HepG2 (cell line): ENCODE results near the gene AMZ1. TPM values are rescaled to one million over a fixed set of nuclear protein-coding genes. Genes with fewer than 3 reads are reported as not detected.

Source experiments
- ATAC-seq: fragments of 200-7000 bp; cut with Tn5 transposase; 3 replicates; pipeline ENCODE4 v1.9.1; 2020; ENCODE audit warnings: mild to moderate bottlenecking, moderate library complexity
- BruUV-seq: library from RNA; stranded (reverse); fragments of 400-500 nt; replicated peaks from 2 replicates; lab custom pipeline; 2021; lab: Mats Ljungman, UMichigan
- CTCF ChIA-PET: fragments of 300-600 bp; formaldehyde crosslinking; extraction: SDS; loops from one replicate; lab custom pipeline; 2021; ENCODE audit warnings: low total read pairs, inconsistent platforms, low intra/inter-chr PET ratio; lab: Yijun Ruan, JAX
- POLR2A ChIA-PET: fragments of 350-600 bp; sonication (Branson Sonifier 250); formaldehyde crosslinking; loops from one replicate; lab custom pipeline; 2020; ENCODE audit warnings: antibody characterized with exemption, inconsistent platforms; lab: Yijun Ruan, JAX
- DNase-seq: peaks from one replicate; pipeline ENCODE4 v3.0.0-alpha.2; 2015; ENCODE audit warnings: low spot score
- FAIRE-seq: peaks from 3 replicates; lab custom pipeline; 2011; peaks lifted over from hg19 to GRCh38; lab: Jason Lieb, UNC
- H2AFZ ChIP-seq: one replicate; pipeline ENCODE4 v1.6.1; 2011; ENCODE audit warnings: low read length, inconsistent platforms
- H3K27ac ChIP-seq: fragments of 300-600 bp; 3 replicates; pipeline ENCODE4 v1.8.0; 2011; ENCODE audit warnings: mixed run types, mild to moderate bottlenecking, mixed read lengths, low read length, inconsistent platforms; ENCODE audit not compliant: insufficient read depth; ENCODE audit errors: extremely low read length
- H3K27me3 ChIP-seq, 2 experiments: fragments of 200-600 bp in 1 of 2; 2 replicates in 1 of 2; 3 replicates in 1 of 2; pipeline versions ENCODE4 v1.6.0 to v1.8.0; 2011; ENCODE audit warnings: low read length in 2 of 2, mild to moderate bottlenecking in 2 of 2, moderate library complexity in 2 of 2, inconsistent platforms in 1 of 2; ENCODE audit not compliant: insufficient read depth in 2 of 2, control insufficient read depth in 1 of 2
- H3K36me3 ChIP-seq, 2 experiments: fragments of 200-600 bp in 1 of 2; replicated peaks in 1 of 2; 2 replicates in 1 of 2; 3 replicates in 1 of 2; pipeline versions ENCODE4 v1.5.1 to v1.8.0; 2011; ENCODE audit warnings: low read length in 2 of 2, inconsistent platforms in 1 of 2; ENCODE audit not compliant: insufficient read depth in 2 of 2, control insufficient read depth in 1 of 2
- H3K4me1 ChIP-seq: 2 replicates; pipeline ENCODE4 v1.5.1; 2012; ENCODE audit warnings: low read length, inconsistent platforms; ENCODE audit not compliant: insufficient read depth
- H3K4me2 ChIP-seq: 2 replicates; pipeline ENCODE4 v1.6.0; 2011; ENCODE audit warnings: low read depth, low read length, inconsistent platforms
- H3K4me3 ChIP-seq, 3 experiments: fragments of 200-600 bp in 1 of 3; sonication (generic), shearing (Covaris generic) in 1 of 3; replicated peaks in 1 of 3; 2 replicates each; pipeline ENCODE4 v1.5.1; 2011 to 2016; ENCODE audit warnings: low read length in 3 of 3, inconsistent platforms in 2 of 3, low read depth in 2 of 3, mild to moderate bottlenecking in 2 of 3, control low read depth in 1 of 3, mixed read lengths in 1 of 3; ENCODE audit not compliant: insufficient read depth in 1 of 3
- H3K79me2 ChIP-seq: one replicate; pipeline ENCODE4 v1.6.1; 2011; ENCODE audit warnings: low read length, inconsistent platforms; ENCODE audit not compliant: insufficient read depth
- H3K9ac ChIP-seq: 2 replicates; pipeline ENCODE4 v1.6.0; 2011; ENCODE audit warnings: mild to moderate bottlenecking, low read depth, low read length, inconsistent platforms; ENCODE audit not compliant: insufficient read depth
- H3K9me3 ChIP-seq: 2 replicates; pipeline ENCODE4 v1.5.1; 2012; ENCODE audit warnings: mild to moderate bottlenecking, low read length
- H4K20me1 ChIP-seq: 2 replicates; pipeline ENCODE4 v1.6.0; 2011; ENCODE audit warnings: inconsistent platforms, mild to moderate bottlenecking, low read length, moderate library complexity; ENCODE audit not compliant: insufficient read depth
- JARID2 ChIP-seq: sonication (generic); formaldehyde crosslinking; IDR thresholded peaks from 2 replicates; pipeline ENCODE4 v1.8.1; 2023; ENCODE audit warnings: missing genetic modification reagents, inconsistent platforms; ENCODE audit not compliant: insufficient replicate concordance
- ZFP1 ChIP-seq: IDR thresholded peaks from 2 replicates; pipeline ENCODE4 v1.6.1; 2016
- ZNF232 ChIP-seq: sonication (generic); formaldehyde crosslinking; IDR thresholded peaks from 2 replicates; pipeline ENCODE4 v1.4.0; 2020; ENCODE audit warnings: missing genetic modification reagents, borderline replicate concordance
- WGBS: methylation state at CpG from one replicate; pipeline ENCODE4 v1.1.6; 2017; ENCODE audit warnings: low lambda C conversion rate; 5-methylcytosine and 5-hydroxymethylcytosine counted together
- in situ Hi-C: cut with HindIII; loops from 2 replicates; pipeline ENCODE4 v1.10.0; 2017; ENCODE audit warnings: low pct_unique_long_range_greater_than_20kb; ENCODE audit not compliant: extremely low pct_ligation_motif_present
- intact Hi-C: fragments of 100-400 bp; cut with micrococcal nuclease; formaldehyde crosslinking; loops from one replicate; pipeline ENCODE4 v1.10.0; 2022; ENCODE audit not compliant: unreplicated experiment
- polyA plus RNA-seq, 8 experiments: library from polyadenylated mRNA; depleted of rRNA in 3 of 8; stranded (reverse) in 7 of 8; unstranded in 1 of 8; fragments of >200 nt; fragmentation: Illumina TruSeq in 4 of 8; extraction: Trizol in 4 of 8; gene quantifications; 2 replicates each; pipeline versions ENCODE4 v1.2.1 to v1.2.3, GENCODE V29; 2011 to 2016; ENCODE audit warnings: low read depth in 4 of 8, missing spikeins in 1 of 8, mixed read lengths in 1 of 8; ENCODE audit not compliant: insufficient read depth in 1 of 8
- total RNA-seq, 5 experiments: library from RNA; depleted of rRNA; stranded (reverse); fragments of >200 nt; fragmentation: Illumina TruSeq; extraction: Trizol; gene quantifications; 2 replicates each; pipeline ENCODE4 v1.2.3, GENCODE V29; 2016; ENCODE audit warnings: low read depth in 1 of 5
- TF ChIP-seq, protein P1 (sequence below): sonication (generic); formaldehyde crosslinking; IDR thresholded peaks from 2 replicates; pipeline ENCODE4 v1.5.0; 2020; ENCODE audit warnings: mild to moderate bottlenecking, missing genetic modification reagents, borderline replicate concordance

AMZ1 gene
- total and polyA plus RNA-seq, 2 of the 13 experiments (the other 11 are each of a cell fraction or from before 2014, with no cell fraction given), result 0.03 TPM; not detected in 1

DNA sequence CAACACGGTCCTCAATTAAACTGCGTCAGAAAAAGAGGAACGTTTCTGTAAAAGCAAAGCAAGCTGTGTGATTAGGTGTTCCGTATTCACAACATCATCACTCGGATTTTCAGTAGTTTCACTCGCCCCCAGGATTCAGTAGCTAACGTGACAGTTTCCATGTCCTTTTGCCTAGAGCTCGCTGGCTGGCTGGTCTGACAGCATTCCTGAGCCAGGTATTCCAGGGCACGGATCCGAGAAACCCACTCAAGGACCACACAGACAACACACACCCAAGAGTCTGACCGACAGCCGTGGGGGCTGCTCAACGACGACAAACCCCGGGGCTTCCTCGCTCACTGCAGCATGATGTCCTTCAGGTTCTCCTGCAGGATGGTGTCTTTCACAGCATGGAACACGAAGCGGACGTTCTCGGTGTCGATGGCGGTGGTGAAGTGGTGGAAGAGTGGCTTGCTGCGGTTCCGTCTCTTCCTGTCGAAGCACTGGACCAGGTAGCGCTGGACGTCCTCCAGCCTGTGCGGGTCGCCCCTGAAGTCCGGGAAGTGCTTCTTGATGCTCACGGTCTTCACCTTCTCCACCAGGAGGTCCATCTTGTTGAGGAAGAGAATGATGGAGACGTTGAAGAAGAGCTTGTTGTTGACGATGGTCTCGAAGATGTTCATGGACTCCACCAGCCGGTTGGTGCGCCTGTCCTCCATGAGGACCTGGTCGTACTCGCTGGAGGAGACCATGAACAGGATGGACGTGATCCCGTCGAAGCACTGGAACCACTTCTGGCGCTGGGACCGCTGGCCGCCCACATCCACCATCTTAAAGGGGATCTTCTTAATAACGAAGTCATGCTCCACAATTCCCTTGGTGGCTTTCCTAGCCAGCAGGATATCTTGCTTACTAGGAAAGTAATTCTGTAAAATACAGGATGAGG, 43.1 kb downstream of the AMZ1 start (continued):
- TF ChIP-seq, protein P1, sequence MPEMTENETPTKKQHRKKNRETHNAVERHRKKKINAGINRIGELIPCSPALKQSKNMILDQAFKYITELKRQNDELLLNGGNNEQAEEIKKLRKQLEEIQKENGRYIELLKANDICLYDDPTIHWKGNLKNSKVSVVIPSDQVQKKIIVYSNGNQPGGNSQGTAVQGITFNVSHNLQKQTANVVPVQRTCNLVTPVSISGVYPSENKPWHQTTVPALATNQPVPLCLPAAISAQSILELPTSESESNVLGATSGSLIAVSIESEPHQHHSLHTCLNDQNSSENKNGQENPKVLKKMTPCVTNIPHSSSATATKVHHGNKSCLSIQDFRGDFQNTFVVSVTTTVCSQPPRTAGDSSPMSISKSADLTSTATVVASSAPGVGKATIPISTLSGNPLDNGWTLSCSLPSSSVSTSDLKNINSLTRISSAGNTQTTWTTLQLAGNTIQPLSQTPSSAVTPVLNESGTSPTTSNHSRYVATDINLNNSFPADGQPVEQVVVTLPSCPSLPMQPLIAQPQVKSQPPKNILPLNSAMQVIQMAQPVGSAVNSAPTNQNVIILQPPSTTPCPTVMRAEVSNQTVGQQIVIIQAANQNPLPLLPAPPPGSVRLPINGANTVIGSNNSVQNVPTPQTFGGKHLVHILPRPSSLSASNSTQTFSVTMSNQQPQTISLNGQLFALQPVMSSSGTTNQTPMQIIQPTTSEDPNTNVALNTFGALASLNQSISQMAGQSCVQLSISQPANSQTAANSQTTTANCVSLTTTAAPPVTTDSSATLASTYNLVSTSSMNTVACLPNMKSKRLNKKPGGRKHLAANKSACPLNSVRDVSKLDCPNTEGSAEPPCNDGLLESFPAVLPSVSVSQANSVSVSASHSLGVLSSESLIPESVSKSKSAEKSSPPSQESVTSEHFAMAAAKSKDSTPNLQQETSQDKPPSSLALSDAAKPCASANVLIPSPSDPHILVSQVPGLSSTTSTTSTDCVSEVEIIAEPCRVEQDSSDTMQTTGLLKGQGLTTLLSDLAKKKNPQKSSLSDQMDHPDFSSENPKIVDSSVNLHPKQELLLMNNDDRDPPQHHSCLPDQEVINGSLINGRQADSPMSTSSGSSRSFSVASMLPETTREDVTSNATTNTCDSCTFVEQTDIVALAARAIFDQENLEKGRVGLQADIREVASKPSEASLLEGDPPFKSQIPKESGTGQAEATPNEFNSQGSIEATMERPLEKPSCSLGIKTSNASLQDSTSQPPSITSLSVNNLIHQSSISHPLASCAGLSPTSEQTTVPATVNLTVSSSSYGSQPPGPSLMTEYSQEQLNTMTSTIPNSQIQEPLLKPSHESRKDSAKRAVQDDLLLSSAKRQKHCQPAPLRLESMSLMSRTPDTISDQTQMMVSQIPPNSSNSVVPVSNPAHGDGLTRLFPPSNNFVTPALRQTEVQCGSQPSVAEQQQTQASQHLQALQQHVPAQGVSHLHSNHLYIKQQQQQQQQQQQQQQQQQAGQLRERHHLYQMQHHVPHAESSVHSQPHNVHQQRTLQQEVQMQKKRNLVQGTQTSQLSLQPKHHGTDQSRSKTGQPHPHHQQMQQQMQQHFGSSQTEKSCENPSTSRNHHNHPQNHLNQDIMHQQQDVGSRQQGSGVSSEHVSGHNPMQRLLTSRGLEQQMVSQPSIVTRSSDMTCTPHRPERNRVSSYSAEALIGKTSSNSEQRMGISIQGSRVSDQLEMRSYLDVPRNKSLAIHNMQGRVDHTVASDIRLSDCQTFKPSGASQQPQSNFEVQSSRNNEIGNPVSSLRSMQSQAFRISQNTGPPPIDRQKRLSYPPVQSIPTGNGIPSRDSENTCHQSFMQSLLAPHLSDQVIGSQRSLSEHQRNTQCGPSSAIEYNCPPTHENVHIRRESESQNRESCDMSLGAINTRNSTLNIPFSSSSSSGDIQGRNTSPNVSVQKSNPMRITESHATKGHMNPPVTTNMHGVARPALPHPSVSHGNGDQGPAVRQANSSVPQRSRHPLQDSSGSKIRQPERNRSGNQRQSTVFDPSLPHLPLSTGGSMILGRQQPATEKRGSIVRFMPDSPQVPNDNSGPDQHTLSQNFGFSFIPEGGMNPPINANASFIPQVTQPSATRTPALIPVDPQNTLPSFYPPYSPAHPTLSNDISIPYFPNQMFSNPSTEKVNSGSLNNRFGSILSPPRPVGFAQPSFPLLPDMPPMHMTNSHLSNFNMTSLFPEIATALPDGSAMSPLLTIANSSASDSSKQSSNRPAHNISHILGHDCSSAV (CRISPR knock-in tag), result no peak

DNA sequence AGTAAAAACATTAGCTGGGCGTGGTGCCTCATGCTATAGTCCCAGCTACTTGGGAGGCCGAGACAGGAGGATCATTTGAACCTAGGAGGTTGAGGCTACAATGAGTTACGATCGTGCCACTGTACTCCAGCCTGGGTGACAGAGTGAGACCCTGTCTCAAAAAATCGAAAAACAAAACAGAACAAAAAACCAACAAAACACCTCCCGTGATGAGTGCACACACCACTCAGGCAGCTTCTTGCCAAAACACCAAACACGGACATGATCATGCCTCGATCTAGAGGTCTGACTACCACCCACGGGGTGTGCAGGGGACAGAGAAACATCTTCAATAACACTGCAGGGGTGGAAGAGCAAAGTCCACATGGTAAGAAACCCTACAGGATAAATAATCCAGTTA, 44.4 kb downstream of the AMZ1 start:
- Histone ChIP-seq H3K36me3 (peaks cover 15 to 47% of the 10 kb centered on the region in 2 experiments; a peak in 4 of 5 replicates), H3K4me1 (peaks cover 11% of the 10 kb centered on the region; the same call in 1 of the 2 replicates), H3K27ac (no peak overlapping the region), H2AFZ (no peak overlapping the region), H4K20me1 (peaks cover 4% of the 10 kb centered on the region; the same call in 1 of the 2 replicates), H3K9me3 (no peaks in the 10 kb centered on the region), H3K4me2 (no peak overlapping the region), H3K27me3 (no peaks in the 10 kb centered on the region), H3K4me3 (no peak overlapping the region), H3K9ac (no peak overlapping the region), H3K79me2 (no peaks in the 10 kb centered on the region)
- POLR2A ChIA-PET, result no interaction called here
- in situ Hi-C loops, result no loop called here
- intact Hi-C loops, result no loop called here
- no TSS peak for BruUV-seq
- no peak for ATAC-seq
- FAIRE-seq, result no peak
- WGBS, result 91% methylated on average over 9 of the region's 9 CpGs
- no peak for DNase-seq
- no peak for TF ChIP-seq ZFP1 (CRISPR knock-in tag)
- TF ChIP-seq ZNF232 (CRISPR knock-in tag), result no peak
- TF ChIP-seq JARID2 (CRISPR knock-in tag), result no peak
- CTCF ChIA-PET, result no interaction called here
